ENCODE measurements around the gene SRBD1.

SRBD1 gene

DNA sequence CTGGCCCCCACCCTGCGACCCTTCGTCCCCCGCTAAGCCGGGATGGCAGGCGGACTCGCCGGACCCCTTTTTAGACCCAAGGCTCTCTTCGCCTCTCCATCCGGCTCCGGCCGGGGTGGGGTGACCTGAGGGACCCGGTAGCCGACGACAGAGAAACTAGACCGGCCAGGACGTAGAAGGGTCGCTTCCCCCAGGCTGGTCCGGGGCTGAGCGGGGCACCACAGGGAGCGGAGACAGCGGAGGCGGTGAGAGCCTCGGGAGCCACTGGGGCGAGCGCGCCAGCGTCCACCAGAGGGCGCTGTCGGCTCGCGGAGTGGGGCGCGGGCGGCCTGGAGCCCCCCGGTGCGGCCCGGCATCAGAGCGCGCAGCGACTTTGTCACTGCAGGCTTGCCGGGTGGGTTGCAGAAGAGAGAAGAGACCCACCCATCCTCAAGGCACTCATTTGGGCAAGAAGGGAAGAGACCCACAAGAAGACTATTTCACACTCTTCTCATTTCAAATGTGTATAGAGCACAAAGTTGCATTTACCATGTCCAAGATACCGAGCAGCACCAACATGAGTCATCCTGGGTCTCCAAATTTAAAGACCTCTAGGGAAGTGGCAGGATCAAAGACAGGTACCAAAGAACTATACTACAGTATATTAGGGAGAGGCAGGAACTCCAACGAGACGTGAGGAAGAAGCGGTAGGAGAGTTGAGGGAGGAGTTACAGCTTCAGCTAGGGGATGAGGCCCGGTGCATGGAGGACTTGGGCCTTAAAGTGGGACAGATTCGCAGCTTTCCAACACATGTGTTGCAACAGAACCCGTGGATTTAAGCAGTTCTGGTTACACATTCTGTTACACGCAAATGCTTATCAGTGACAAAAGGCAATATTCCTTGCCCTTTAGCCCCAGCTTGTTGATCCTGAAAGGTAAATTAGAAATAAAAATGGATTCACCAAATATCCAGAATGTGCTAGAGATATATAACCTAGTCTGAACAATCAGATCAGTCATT, 32.8 kb upstream of the SRBD1 start:
- TF ChIP-seq EZH2 (optimal IDR thresholded peaks at IDR 0.05; ENCODE audit: low read depth, low read length) = no peak
- TF ChIP-seq, protein P1, sequence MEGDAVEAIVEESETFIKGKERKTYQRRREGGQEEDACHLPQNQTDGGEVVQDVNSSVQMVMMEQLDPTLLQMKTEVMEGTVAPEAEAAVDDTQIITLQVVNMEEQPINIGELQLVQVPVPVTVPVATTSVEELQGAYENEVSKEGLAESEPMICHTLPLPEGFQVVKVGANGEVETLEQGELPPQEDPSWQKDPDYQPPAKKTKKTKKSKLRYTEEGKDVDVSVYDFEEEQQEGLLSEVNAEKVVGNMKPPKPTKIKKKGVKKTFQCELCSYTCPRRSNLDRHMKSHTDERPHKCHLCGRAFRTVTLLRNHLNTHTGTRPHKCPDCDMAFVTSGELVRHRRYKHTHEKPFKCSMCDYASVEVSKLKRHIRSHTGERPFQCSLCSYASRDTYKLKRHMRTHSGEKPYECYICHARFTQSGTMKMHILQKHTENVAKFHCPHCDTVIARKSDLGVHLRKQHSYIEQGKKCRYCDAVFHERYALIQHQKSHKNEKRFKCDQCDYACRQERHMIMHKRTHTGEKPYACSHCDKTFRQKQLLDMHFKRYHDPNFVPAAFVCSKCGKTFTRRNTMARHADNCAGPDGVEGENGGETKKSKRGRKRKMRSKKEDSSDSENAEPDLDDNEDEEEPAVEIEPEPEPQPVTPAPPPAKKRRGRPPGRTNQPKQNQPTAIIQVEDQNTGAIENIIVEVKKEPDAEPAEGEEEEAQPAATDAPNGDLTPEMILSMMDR (IDR thresholded peaks at IDR 0.05; ENCODE audit: low read length) = peak; percentile 88
- Histone ChIP-seq H3F3A (ENCODE audit: insufficient read depth, low read length) (no peaks in the 10 kb centered on the region), H3K9ac (ENCODE audit: low read length) (peak overlapping the region; percentile 68), H3K9me3 (replicated peaks; ENCODE audit: insufficient read depth, low read length) (no peaks in the 10 kb centered on the region), H3K4me2 (ENCODE audit: low read depth, low read length) (peak overlapping the region; percentile 98), H3K27ac (ENCODE audit: low read length) (no peak overlapping the region), H3K27me3 (replicated peaks; ENCODE audit: insufficient read depth, low read length) (0 out of 2 replicates have a peak, but pooled peaks cover 5% of the 10 kb centered on the region), H3K4me1 (ENCODE audit: low read length) (no peaks in the 10 kb centered on the region; the same call in 1 of the 2 replicates), H3K4me3 (ENCODE audit: low read length) (peak overlapping the region; percentile 77), H3K9me2 (replicated peaks; ENCODE audit: insufficient read depth, low read length) (no peaks in the 10 kb centered on the region), H4K20me1 (ENCODE audit: insufficient read depth, low read length) (no peaks in the 10 kb centered on the region), H3K79me2 (ENCODE audit: low read length) (no peaks in the 10 kb centered on the region), H3K36me3 (replicated peaks; ENCODE audit: insufficient read depth, low read length) (no peaks in the 10 kb centered on the region), H2AFZ (ENCODE audit: low read length) (peak overlapping the region; percentile 97)
- DNase-seq = peak; percentile 65

DNA sequence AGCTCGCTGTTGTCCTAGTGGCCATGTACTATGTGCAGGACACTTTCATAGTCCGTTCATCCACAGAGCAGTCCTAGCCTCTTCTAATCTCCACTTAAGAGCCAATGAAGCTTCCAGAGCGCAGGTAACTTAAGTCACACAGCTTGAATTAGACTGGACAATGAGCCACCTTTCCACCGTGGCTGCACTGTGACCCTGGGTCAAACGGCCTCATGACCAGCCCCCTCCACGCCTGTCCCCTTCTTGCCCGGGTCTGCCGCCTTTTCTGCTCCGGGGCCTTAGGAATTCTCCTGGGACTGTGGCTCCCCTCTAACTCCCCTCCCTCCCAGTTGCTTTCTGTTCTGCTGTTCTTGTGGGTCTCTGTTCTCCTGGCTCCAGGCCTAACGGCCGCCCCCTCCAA, 32.0 kb upstream of the SRBD1 start:
- H4K20me1 ChIP-seq (ENCODE audit: insufficient read depth, low read length) = no peaks in the 10 kb centered on the region
- H3K9me3 ChIP-seq (replicated peaks; ENCODE audit: insufficient read depth, low read length) = no peaks in the 10 kb centered on the region
- peak overlapping the region; percentile 97 for H2AFZ ChIP-seq (ENCODE audit: low read length)
- peak overlapping the region; percentile 98 for H3K4me2 ChIP-seq (ENCODE audit: low read depth, low read length)
- no peak overlapping the region for H3K27ac ChIP-seq (ENCODE audit: low read length)
- no peaks in the 10 kb centered on the region for H3K36me3 ChIP-seq (replicated peaks; ENCODE audit: insufficient read depth, low read length)
- no peaks in the 10 kb centered on the region for H3F3A ChIP-seq (ENCODE audit: insufficient read depth, low read length)
- DNase-seq = no peak
- peak overlapping the region; percentile 77 for H3K4me3 ChIP-seq (ENCODE audit: low read length)
- no peaks in the 10 kb centered on the region for H3K9me2 ChIP-seq (replicated peaks; ENCODE audit: insufficient read depth, low read length)
- H3K27me3 ChIP-seq (replicated peaks; ENCODE audit: insufficient read depth, low read length) = 0 out of 2 replicates have a peak, but pooled peaks cover 5% of the 10 kb centered on the region
- H3K4me1 ChIP-seq (ENCODE audit: low read length) = no peaks in the 10 kb centered on the region; the same call in 1 of the 2 replicates
- H3K9ac ChIP-seq (ENCODE audit: low read length) = peak overlapping the region; percentile 68
- no peaks in the 10 kb centered on the region for H3K79me2 ChIP-seq (ENCODE audit: low read length)
- TF ChIP-seq, protein P1 (IDR thresholded peaks at IDR 0.05; ENCODE audit: low read length) = no peak
- TF ChIP-seq EZH2phosphoT487 (IDR thresholded peaks at IDR 0.05; ENCODE audit: low read length) = no peak
- TF ChIP-seq EZH2 (optimal IDR thresholded peaks at IDR 0.05; ENCODE audit: low read depth, low read length) = no peak

DNA sequence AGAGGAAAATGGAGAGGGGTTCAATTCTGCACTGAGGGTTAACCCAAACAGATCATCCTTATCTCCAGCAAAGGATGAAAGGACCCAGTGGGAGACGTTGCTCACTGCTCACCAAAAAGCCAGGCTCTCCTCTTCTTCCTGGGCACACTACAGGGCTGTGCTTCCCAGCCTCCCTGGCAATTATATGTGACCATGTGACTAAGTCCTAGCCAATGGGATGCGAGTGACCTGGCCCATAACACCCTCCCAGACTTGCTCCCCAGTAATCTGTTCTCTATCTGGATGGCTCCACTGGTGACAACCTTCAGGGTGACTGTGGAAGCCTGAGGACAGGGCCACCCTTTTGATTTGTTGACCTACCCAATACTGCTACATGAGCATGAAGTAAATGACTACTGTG, 29.5 kb upstream of the SRBD1 start:
- H3K9ac ChIP-seq (ENCODE audit: low read length) = no peak overlapping the region
- H3K27ac ChIP-seq (ENCODE audit: low read length) = no peak overlapping the region
- no peak overlapping the region for H3K4me3 ChIP-seq (ENCODE audit: low read length)
- H3K9me3 ChIP-seq (replicated peaks; ENCODE audit: insufficient read depth, low read length) = no peaks in the 10 kb centered on the region
- TF ChIP-seq, protein P1 (IDR thresholded peaks at IDR 0.05; ENCODE audit: low read length) = no peak
- TF ChIP-seq EZH2phosphoT487 (IDR thresholded peaks at IDR 0.05; ENCODE audit: low read length) = no peak
- TF ChIP-seq EZH2 (optimal IDR thresholded peaks at IDR 0.05; ENCODE audit: low read depth, low read length) = no peak
- no peaks in the 10 kb centered on the region for H3K79me2 ChIP-seq (ENCODE audit: low read length)
- no peak overlapping the region for H2AFZ ChIP-seq (ENCODE audit: low read length)
- 0 out of 2 replicates have a peak, but pooled peaks cover 5% of the 10 kb centered on the region for H3K27me3 ChIP-seq (replicated peaks; ENCODE audit: insufficient read depth, low read length)
- H3K4me2 ChIP-seq (ENCODE audit: low read depth, low read length) = no peak overlapping the region
- H4K20me1 ChIP-seq (ENCODE audit: insufficient read depth, low read length) = no peaks in the 10 kb centered on the region
- no peaks in the 10 kb centered on the region for H3K36me3 ChIP-seq (replicated peaks; ENCODE audit: insufficient read depth, low read length)
- DNase-seq = no peak
- no peaks in the 10 kb centered on the region; the same call in 1 of the 2 replicates for H3K4me1 ChIP-seq (ENCODE audit: low read length)
- no peaks in the 10 kb centered on the region for H3F3A ChIP-seq (ENCODE audit: insufficient read depth, low read length)
- H3K9me2 ChIP-seq (replicated peaks; ENCODE audit: insufficient read depth, low read length) = no peaks in the 10 kb centered on the region

Measured in MM.1S (cell line).